Fibroblast of lung (primary cell): ENCODE data around the gene TTLL7. TPM values are rescaled to one million over a fixed set of nuclear protein-coding genes. Genes with fewer than 3 reads are reported as not detected.
A peak's percentile ranks its signal among the peaks of the same experiment; 100 is the strongest.

Experiments used
- DNase-seq, 2 donors: peaks; one replicate each; pipeline versions ENCODE4 v3.0.0 to v3.0.0-alpha.2; 2010; ENCODE audit warnings: low read depth in 2 of 2
- H2AFZ ChIP-seq: 2 replicates; pipeline ENCODE4 v1.5.1; 2012; ENCODE audit warnings: low read length, control low read depth, inconsistent platforms
- H3K27ac ChIP-seq: 2 replicates; pipeline ENCODE4 v1.5.1; 2011; ENCODE audit warnings: low read length, control low read depth; ENCODE audit not compliant: insufficient read depth
- H3K27me3 ChIP-seq: 2 replicates; pipeline ENCODE4 v1.5.1; 2011; ENCODE audit warnings: mild to moderate bottlenecking, low read length; ENCODE audit not compliant: control insufficient read depth, insufficient read depth
- H3K36me3 ChIP-seq: 2 replicates; pipeline ENCODE4 v1.5.1; 2011; ENCODE audit warnings: low read length; ENCODE audit not compliant: control insufficient read depth, insufficient read depth
- H3K4me1 ChIP-seq: 2 replicates; pipeline ENCODE4 v1.5.1; 2011; ENCODE audit warnings: low read length; ENCODE audit not compliant: control insufficient read depth, insufficient read depth; ENCODE audit errors: extremely low read depth
- H3K4me2 ChIP-seq: 2 replicates; pipeline ENCODE4 v1.5.1; 2011; ENCODE audit warnings: low read length, control low read depth; ENCODE audit not compliant: insufficient read depth; ENCODE audit errors: extremely low read depth
- H3K4me3 ChIP-seq, 4 experiments: fragments of 200-600 bp in 1 of 4; sonication (generic) in 1 of 4; replicated peaks in 1 of 4; 2 replicates each; pipeline ENCODE4 v1.5.1; 2011 to 2016; ENCODE audit warnings: low read length in 4 of 4, low read depth in 3 of 4, mild to moderate bottlenecking in 3 of 4, control low read depth in 2 of 4, inconsistent platforms in 1 of 4, mixed read lengths in 1 of 4; ENCODE audit not compliant: insufficient read depth in 1 of 4; ENCODE audit errors: control extremely low read depth in 1 of 4
- H3K79me2 ChIP-seq: 2 replicates; pipeline ENCODE4 v1.5.1; 2012; ENCODE audit warnings: mild to moderate bottlenecking, low read length, inconsistent platforms; ENCODE audit not compliant: control insufficient read depth, insufficient read depth
- H3K9ac ChIP-seq: 2 replicates; pipeline ENCODE4 v1.5.1; 2011; ENCODE audit warnings: mild to moderate bottlenecking, low read length, control low read depth; ENCODE audit not compliant: insufficient read depth
- H3K9me3 ChIP-seq: 2 replicates; pipeline ENCODE4 v1.5.1; 2012; ENCODE audit warnings: low read depth, low read length; ENCODE audit not compliant: control insufficient read depth, insufficient read depth
- H4K20me1 ChIP-seq: 2 replicates; pipeline ENCODE4 v1.5.1; 2011; ENCODE audit warnings: low read length; ENCODE audit not compliant: control insufficient read depth, insufficient read depth; ENCODE audit errors: extremely low read depth
- EZH2 ChIP-seq: IDR thresholded peaks from 2 replicates; pipeline ENCODE4 v1.5.1; 2012; ENCODE audit warnings: low read length, control low read depth, mild to moderate bottlenecking; ENCODE audit errors: missing control alignments
- polyA minus RNA-seq: library from RNA; depleted of rRNA, polyadenylated mRNA; stranded (reverse); fragments of >200 nt; gene quantifications from 2 replicates; pipeline ENCODE4 v1.2.3, GENCODE V29; 2011; ENCODE audit warnings: low replicate concordance
- polyA plus RNA-seq, 2 donors: library from polyadenylated mRNA; depleted of rRNA in 1 of 2; stranded (reverse) in 1 of 2; unstranded in 1 of 2; fragments of >200 nt; gene quantifications; 2 replicates each; pipeline ENCODE4 v1.2.1, GENCODE V29; 2011 to 2012; ENCODE audit warnings: missing spikeins in 1 of 2
- total RNA-seq: library from RNA; depleted of rRNA; stranded (reverse); fragments of >200 nt; gene quantifications from 2 replicates; pipeline ENCODE4 v1.2.1, GENCODE V29; 2014
- TF ChIP-seq, protein P1 (sequence below), 2 donors: IDR thresholded peaks in 1 of 2; conservative IDR thresholded peaks in 1 of 2; 1 replicate in 1 of 2; 2 replicates in 1 of 2; pipeline ENCODE4 v1.5.1; 2011 to 2012; ENCODE audit warnings: low read length in 2 of 2, control low read depth in 1 of 2, inconsistent platforms in 1 of 2, low read depth in 1 of 2, mild to moderate bottlenecking in 1 of 2

TTLL7 gene, protein sequence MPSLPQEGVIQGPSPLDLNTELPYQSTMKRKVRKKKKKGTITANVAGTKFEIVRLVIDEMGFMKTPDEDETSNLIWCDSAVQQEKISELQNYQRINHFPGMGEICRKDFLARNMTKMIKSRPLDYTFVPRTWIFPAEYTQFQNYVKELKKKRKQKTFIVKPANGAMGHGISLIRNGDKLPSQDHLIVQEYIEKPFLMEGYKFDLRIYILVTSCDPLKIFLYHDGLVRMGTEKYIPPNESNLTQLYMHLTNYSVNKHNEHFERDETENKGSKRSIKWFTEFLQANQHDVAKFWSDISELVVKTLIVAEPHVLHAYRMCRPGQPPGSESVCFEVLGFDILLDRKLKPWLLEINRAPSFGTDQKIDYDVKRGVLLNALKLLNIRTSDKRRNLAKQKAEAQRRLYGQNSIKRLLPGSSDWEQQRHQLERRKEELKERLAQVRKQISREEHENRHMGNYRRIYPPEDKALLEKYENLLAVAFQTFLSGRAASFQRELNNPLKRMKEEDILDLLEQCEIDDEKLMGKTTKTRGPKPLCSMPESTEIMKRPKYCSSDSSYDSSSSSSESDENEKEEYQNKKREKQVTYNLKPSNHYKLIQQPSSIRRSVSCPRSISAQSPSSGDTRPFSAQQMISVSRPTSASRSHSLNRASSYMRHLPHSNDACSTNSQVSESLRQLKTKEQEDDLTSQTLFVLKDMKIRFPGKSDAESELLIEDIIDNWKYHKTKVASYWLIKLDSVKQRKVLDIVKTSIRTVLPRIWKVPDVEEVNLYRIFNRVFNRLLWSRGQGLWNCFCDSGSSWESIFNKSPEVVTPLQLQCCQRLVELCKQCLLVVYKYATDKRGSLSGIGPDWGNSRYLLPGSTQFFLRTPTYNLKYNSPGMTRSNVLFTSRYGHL
- total RNA-seq (9.8 and 19.8 TPM in 2 replicates), polyA plus RNA-seq (13.5 and 14.4 TPM in 2 replicates), polyA minus RNA-seq (0.37 and 5.7 TPM in 2 replicates)
- polyA plus RNA-seq (2012): 12.2 and 12.5 TPM in 2 replicates

DNA sequence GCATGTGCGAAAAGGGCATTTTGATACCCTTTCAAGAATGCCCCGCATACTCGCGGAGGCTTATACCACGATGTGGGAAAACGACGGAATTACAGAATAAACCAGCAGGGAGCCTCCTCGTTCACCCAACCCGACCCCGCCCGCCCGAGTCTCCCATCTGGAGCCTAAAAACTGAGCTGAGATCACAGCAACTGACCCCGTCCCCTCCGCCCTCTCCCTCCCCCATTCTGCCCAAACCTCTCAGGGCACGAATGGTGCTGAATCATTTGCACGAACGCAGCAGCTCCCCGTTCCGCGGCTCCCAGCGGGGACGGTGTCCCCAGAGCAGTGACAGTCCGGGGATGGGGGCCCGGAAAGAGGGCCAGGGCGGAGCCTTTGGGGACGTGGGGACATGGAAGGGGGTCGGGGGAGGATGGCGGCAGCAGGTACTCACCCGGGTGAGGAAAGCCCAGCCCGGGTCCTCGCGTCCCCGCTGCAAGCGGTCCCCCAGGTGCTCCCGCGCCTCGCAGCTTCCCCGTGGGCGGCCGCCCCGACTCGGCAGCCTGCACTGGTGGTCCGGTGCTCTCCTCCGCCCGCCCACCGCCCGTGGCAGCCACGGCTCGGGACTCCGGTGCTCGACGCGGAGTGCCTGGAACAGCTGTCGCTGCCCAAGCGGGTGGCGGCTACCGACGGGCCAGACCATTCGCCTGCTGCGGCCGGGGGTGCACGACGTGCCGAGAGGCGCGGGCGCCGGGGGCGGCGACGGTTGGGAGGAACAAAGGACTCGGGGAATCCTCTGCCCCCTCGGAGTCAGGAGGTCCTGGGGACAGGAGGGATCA lies at the start of gene TTLL7:
TTLL7 (minus strand) TSS at position 635 of the 818 bp plus-strand sequence. CDS start 46,921 bp downstream, outside the sequence.
- peak within 1 kb of the TSS; percentile 68 to 81 (median 76) for H3K4me3 ChIP-seq
- no peaks in the 10 kb centered on the region for H3K4me1 ChIP-seq
- no peaks in the 10 kb centered on the region for H3K9me3 ChIP-seq
- no peaks in the 10 kb centered on the region for H3K27me3 ChIP-seq
- H3K36me3 ChIP-seq: no peaks in the 10 kb centered on the region
- peak within 1 kb of the TSS; percentile 84 for H2AFZ ChIP-seq
- peak; percentile 27 to 73 for DNase-seq
- TF ChIP-seq, protein P1, sequence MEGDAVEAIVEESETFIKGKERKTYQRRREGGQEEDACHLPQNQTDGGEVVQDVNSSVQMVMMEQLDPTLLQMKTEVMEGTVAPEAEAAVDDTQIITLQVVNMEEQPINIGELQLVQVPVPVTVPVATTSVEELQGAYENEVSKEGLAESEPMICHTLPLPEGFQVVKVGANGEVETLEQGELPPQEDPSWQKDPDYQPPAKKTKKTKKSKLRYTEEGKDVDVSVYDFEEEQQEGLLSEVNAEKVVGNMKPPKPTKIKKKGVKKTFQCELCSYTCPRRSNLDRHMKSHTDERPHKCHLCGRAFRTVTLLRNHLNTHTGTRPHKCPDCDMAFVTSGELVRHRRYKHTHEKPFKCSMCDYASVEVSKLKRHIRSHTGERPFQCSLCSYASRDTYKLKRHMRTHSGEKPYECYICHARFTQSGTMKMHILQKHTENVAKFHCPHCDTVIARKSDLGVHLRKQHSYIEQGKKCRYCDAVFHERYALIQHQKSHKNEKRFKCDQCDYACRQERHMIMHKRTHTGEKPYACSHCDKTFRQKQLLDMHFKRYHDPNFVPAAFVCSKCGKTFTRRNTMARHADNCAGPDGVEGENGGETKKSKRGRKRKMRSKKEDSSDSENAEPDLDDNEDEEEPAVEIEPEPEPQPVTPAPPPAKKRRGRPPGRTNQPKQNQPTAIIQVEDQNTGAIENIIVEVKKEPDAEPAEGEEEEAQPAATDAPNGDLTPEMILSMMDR (conservative IDR thresholded peaks at IDR 0.05 in 1 of 2, IDR thresholded peaks at IDR 0.05 in 1 of 2; ENCODE audit: low read depth in 1 of 2, low read length in 2 of 2): no peak
- no peak for TF ChIP-seq EZH2
- H3K4me2 ChIP-seq: peak within 1 kb of the TSS; percentile 83
- peaks cover 10% of the 10 kb centered on the region for H3K79me2 ChIP-seq
- peak within 1 kb of the TSS; percentile 97 for H3K9ac ChIP-seq
- peak within 1 kb of the TSS; percentile 96 for H3K27ac ChIP-seq
- no peaks in the 10 kb centered on the region for H4K20me1 ChIP-seq

DNA sequence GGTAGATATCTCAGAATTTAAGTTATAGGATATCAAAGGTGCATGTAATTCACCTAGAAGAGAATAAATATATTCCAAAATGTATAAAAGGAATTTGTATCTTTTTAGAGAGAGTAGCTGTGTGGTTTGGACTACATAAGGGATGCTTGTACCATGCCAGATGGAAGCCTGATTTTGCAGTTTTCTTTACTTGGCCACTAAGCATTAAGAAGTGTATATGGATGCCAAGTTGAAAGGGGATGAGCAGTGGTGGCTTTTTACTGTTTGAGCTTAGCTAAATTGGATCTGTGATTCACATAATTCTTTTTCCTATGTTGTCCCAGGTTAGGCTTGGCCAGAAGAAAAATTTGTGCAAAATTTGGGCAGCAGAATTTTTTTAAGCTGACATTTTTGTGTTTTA lies 43.5 kb upstream of the TTLL7 start:
- Histone ChIP-seq H3K4me2 (no peak overlapping the region), H4K20me1 (no peaks in the 10 kb centered on the region), H2AFZ (no peak overlapping the region), H3K4me3 (no peak overlapping the region), H3K9me3 (no peaks in the 10 kb centered on the region), H3K79me2 (no peaks in the 10 kb centered on the region), H3K4me1 (no peaks in the 10 kb centered on the region), H3K9ac (no peak overlapping the region), H3K27ac (no peak overlapping the region), H3K36me3 (no peaks in the 10 kb centered on the region), H3K27me3 (no peaks in the 10 kb centered on the region)
- TF ChIP-seq, protein P1 (conservative IDR thresholded peaks at IDR 0.05 in 1 of 2, IDR thresholded peaks at IDR 0.05 in 1 of 2; ENCODE audit: low read depth in 1 of 2, low read length in 2 of 2): no peak
- TF ChIP-seq EZH2: no peak
- no peak for DNase-seq
